ENCODE results near the gene CXCL17.

DNA sequence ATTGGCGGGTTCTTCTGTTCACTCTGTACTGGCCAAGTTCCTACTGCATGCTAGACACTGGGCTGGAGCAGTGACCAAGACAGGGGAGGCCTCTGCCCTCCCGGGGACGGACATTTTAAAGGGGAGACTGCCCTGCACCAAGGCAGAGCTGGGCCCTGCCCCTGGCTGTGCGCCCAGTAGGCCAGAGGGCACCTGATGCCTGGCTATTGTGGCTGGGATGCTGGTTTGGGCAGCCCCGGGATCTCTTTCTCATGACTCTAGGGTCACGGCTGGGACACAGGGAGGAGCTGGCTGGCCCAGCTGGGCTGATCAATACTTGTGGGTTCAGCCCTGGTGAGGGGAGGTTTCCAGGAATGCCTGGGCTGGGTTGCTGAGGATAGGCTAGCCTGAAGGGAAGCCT, 33.3 kb downstream of the CXCL17 start:
- TF ChIP-seq, protein P1, sequence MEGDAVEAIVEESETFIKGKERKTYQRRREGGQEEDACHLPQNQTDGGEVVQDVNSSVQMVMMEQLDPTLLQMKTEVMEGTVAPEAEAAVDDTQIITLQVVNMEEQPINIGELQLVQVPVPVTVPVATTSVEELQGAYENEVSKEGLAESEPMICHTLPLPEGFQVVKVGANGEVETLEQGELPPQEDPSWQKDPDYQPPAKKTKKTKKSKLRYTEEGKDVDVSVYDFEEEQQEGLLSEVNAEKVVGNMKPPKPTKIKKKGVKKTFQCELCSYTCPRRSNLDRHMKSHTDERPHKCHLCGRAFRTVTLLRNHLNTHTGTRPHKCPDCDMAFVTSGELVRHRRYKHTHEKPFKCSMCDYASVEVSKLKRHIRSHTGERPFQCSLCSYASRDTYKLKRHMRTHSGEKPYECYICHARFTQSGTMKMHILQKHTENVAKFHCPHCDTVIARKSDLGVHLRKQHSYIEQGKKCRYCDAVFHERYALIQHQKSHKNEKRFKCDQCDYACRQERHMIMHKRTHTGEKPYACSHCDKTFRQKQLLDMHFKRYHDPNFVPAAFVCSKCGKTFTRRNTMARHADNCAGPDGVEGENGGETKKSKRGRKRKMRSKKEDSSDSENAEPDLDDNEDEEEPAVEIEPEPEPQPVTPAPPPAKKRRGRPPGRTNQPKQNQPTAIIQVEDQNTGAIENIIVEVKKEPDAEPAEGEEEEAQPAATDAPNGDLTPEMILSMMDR (IDR thresholded peaks at IDR 0.05; ENCODE audit: low read depth, low read length), result no peak
- TF ChIP-seq EZH2phosphoT487 (IDR thresholded peaks at IDR 0.05; ENCODE audit: low read depth), result no peak
